NT2/D1 (cell line): ENCODE data around the gene ZNF408.

ENCODE experiments used
- SUZ12 ChIP-seq: IDR thresholded peaks from 2 replicates; pipeline ENCODE4 v1.6.1; 2011; ENCODE audit not compliant: insufficient read length, insufficient read depth; ENCODE audit errors: extremely low read depth
- YY1 ChIP-seq: IDR thresholded peaks from 2 replicates; pipeline ENCODE4 v1.6.1; 2011; ENCODE audit not compliant: insufficient read length, insufficient read depth
- ZNF274 ChIP-seq: IDR thresholded peaks from 2 replicates; pipeline ENCODE4 v1.6.1; 2011; ENCODE audit warnings: mild to moderate bottlenecking, low read depth, low read length

- TF ChIP-seq YY1 (no peak), ZNF274 (no peak), SUZ12 (no peak)
Observed at GRCh38 chr11:46723359-46723680, 22.5 kb downstream of the ZNF408 start.
